GM18526 (cell line): Measurements from ENCODE around the gene DMRTC2.

Source experiments
- POLR2A ChIP-seq: IDR thresholded peaks from 3 replicates; pipeline ENCODE4 v1.6.1; 2011; ENCODE audit not compliant: insufficient read length; ENCODE audit errors: extremely low read depth

DMRTC2 gene

GRCh38 chr19:41845001-41845050, at the start of gene DMRTC2:
DMRTC2 (plus strand) TSS chr19:41845042; CDS start chr19:41847429, 2,387 bp downstream.
- no peak for TF ChIP-seq POLR2A

GRCh38 chr19:41796362-41796761, 48.5 kb upstream of the DMRTC2 start, which contains the start of gene CEACAM3:
CEACAM3 (plus strand) TSS chr19:41796587; CDS start chr19:41796678, 91 bp downstream.
- no peak for TF ChIP-seq POLR2A

- TF ChIP-seq POLR2A = no peak
These were observed 47.9 kb upstream of the DMRTC2 start for GRCh38 chr19:41796901-41797300.

- no peak for TF ChIP-seq POLR2A
These were observed 45.3 kb upstream of the DMRTC2 start for GRCh38 chr19:41799444-41800000.

GRCh38 chr19:41801031-41801430, 43.8 kb upstream of the DMRTC2 start:
- no peak for TF ChIP-seq POLR2A

- no peak for TF ChIP-seq POLR2A
These were observed 43.0 kb upstream of the DMRTC2 start for GRCh38 chr19:41801792-41802211.

GRCh38 chr19:41802770-41803169, 42.1 kb upstream of the DMRTC2 start:
- TF ChIP-seq POLR2A = no peak

- TF ChIP-seq POLR2A = no peak
These were observed 40.5 kb upstream of the DMRTC2 start for GRCh38 chr19:41804336-41804735.

- no peak for TF ChIP-seq POLR2A
These were observed 37.7 kb upstream of the DMRTC2 start for GRCh38 chr19:41807176-41807575.

- no peak for TF ChIP-seq POLR2A
These were observed 35.9 kb upstream of the DMRTC2 start for GRCh38 chr19:41808663-41809566.

GRCh38 chr19:41810301-41810700, 34.5 kb upstream of the DMRTC2 start:
- no peak for TF ChIP-seq POLR2A

GRCh38 chr19:41811036-41811435, 33.8 kb upstream of the DMRTC2 start:
- no peak for TF ChIP-seq POLR2A

- TF ChIP-seq POLR2A = no peak
These were observed 32.9 kb upstream of the DMRTC2 start for GRCh38 chr19:41811981-41812380.

GRCh38 chr19:41813911-41814310, 30.9 kb upstream of the DMRTC2 start:
- no peak for TF ChIP-seq POLR2A

GRCh38 chr19:41815301-41815700, 29.5 kb upstream of the DMRTC2 start:
- no peak for TF ChIP-seq POLR2A

GRCh38 chr19:41816761-41817160, 28.1 kb upstream of the DMRTC2 start:
- no peak for TF ChIP-seq POLR2A
